Adrenal gland (tissue), 5 donors: Measurements from ENCODE around the gene CELF2.

Experiments used
- POLR2A ChIP-seq, 2 donors: fragments of 450-650 bp; IDR thresholded peaks; one replicate each; pipeline ENCODE4 v1.6.1; 2017; ENCODE audit warnings: antibody characterized with exemption in 2 of 2, mild to moderate bottlenecking in 2 of 2, moderate library complexity in 1 of 2
- TF ChIP-seq, protein P1 (sequence below), 6 experiments: fragments of 450-650 bp in 4 of 6; fragments of 200-600 bp in 2 of 6; sonication (generic) in 1 of 6; IDR thresholded peaks; 1 replicate in 5 of 6; 2 replicates in 1 of 6; pipeline versions ENCODE4 v1.5.1 to v1.8.0; 2016 to 2021; ENCODE audit warnings: antibody characterized with exemption in 6 of 6, mild to moderate bottlenecking in 2 of 6, moderate library complexity in 1 of 6
- donor health status: DM: no; HTN: no; CAD: no.

DNA sequence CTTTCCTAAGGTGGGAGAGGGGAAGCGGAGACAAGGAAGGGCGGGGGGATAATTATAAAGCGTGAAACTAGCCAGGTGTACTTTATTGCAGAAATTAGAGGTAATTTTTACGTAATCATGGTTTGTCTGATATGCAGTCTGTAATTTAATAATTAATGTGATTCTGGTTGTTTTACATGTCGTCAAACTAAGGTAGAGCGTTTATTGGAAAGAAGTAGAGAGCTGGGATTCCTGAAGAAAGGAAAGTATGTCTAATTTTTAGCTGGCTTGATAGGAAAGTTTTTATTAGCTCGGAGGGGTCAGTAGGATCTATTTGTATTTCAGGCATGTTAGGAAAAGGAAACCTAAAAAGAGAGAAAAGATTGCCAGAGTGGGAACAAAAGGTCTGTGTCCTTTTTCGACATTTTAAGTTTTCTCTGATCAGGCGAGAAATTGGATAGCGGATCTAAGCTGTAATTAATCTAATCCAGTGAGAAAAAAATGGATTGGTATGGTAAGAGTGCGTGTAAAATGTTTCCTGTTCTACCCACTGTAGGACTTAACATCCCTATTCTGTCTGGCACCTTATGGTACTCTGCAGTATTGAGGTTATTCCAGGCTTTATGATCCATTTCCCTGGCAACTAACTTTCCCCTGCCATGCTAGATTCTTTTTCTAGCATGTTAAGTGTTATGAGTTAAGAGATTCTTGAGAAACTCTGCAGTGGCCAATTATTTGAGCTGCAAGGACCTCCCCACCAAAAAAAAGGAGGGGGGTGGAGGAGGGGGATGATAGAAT lies 1.4 kb downstream of the CELF2 start:
- TF ChIP-seq, protein P1, sequence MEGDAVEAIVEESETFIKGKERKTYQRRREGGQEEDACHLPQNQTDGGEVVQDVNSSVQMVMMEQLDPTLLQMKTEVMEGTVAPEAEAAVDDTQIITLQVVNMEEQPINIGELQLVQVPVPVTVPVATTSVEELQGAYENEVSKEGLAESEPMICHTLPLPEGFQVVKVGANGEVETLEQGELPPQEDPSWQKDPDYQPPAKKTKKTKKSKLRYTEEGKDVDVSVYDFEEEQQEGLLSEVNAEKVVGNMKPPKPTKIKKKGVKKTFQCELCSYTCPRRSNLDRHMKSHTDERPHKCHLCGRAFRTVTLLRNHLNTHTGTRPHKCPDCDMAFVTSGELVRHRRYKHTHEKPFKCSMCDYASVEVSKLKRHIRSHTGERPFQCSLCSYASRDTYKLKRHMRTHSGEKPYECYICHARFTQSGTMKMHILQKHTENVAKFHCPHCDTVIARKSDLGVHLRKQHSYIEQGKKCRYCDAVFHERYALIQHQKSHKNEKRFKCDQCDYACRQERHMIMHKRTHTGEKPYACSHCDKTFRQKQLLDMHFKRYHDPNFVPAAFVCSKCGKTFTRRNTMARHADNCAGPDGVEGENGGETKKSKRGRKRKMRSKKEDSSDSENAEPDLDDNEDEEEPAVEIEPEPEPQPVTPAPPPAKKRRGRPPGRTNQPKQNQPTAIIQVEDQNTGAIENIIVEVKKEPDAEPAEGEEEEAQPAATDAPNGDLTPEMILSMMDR (IDR thresholded peaks at IDR 0.05): no peak
- no peak for TF ChIP-seq POLR2A (IDR thresholded peaks at IDR 0.05)
